ENCODE measurements around the gene SMYD1. TPM values are rescaled to one million over a fixed set of nuclear protein-coding genes. Genes with fewer than 3 reads are reported as not detected.
"Not testable (repeated sequence)": the region's sequence is repeated elsewhere in the genome, so short reads cannot be mapped to it uniquely, and the experiment has no call there.

SMYD1 gene
- polyA plus RNA-seq, 1 donor from 2014 or later: not detected

- H3K27ac ChIP-seq (ENCODE audit: low read length): no peak overlapping the region
- H3K9ac ChIP-seq (ENCODE audit: low read length): no peak overlapping the region
- TF ChIP-seq MXI1 (conservative IDR thresholded peaks at IDR 0.05; ENCODE audit: poor library complexity, severe bottlenecking): no peak
- TF ChIP-seq TAF1 (IDR thresholded peaks at IDR 0.05; ENCODE audit: low read depth): no peak
- no peak for TF ChIP-seq EZH2 (IDR thresholded peaks at IDR 0.05; ENCODE audit: borderline replicate concordance, insufficient read depth, low read length, poor library complexity, severe bottlenecking)
- no peak for TF ChIP-seq RAD21 (conservative IDR thresholded peaks at IDR 0.05)
- no peak for TF ChIP-seq CTCF (IDR thresholded peaks at IDR 0.05; ENCODE audit: poor library complexity, severe bottlenecking)
- no peak for TF ChIP-seq EP300 (conservative IDR thresholded peaks at IDR 0.05; ENCODE audit: poor library complexity, severe bottlenecking)
- no peak for TF ChIP-seq REST (IDR thresholded peaks at IDR 0.05; ENCODE audit: borderline replicate concordance)
- no peak for TF ChIP-seq SMC3 (conservative IDR thresholded peaks at IDR 0.05; ENCODE audit: poor library complexity)
- no peak for TF ChIP-seq POLR2AphosphoS5 (IDR thresholded peaks at IDR 0.05)
Observed at GRCh38 chr2:88038263-88039105, 29.1 kb upstream of the SMYD1 start.

GRCh38 chr2:88042476-88042875 is 25.1 kb upstream of the SMYD1 start:
- Histone ChIP-seq H3K9me2 (ENCODE audit: insufficient read depth, low read length) (no peaks in the 10 kb centered on the region), H3K9ac (ENCODE audit: low read length) (no peak overlapping the region), H3K27me3 (ENCODE audit: insufficient read depth, low read depth, low read length) (no peaks in the 10 kb centered on the region), H3K9me3 (ENCODE audit: low read length) (no peaks in the 10 kb centered on the region), H3K36me3 (ENCODE audit: insufficient read depth, low read length) (no peaks in the 10 kb centered on the region), H3K79me2 (replicated peaks; ENCODE audit: insufficient read depth, low read length) (no peaks in the 10 kb centered on the region), H3F3A (ENCODE audit: insufficient read depth, low read length, poor library complexity, severe bottlenecking) (no peaks in the 10 kb centered on the region), H3K4me3 (ENCODE audit: low read length) (no peak overlapping the region), H4K20me1 (ENCODE audit: insufficient read depth) (no peaks in the 10 kb centered on the region), H3K4me2 (ENCODE audit: low read length) (no peak overlapping the region), H3K27ac (ENCODE audit: low read length) (no peak overlapping the region), H2AFZ (ENCODE audit: low read depth, low read length) (no peak overlapping the region)
- TF ChIP-seq EZH2 (IDR thresholded peaks at IDR 0.05; ENCODE audit: borderline replicate concordance, insufficient read depth, low read length, poor library complexity, severe bottlenecking): no peak
- TF ChIP-seq MXI1 (conservative IDR thresholded peaks at IDR 0.05; ENCODE audit: poor library complexity, severe bottlenecking): no peak
- no peak for TF ChIP-seq CTCF (IDR thresholded peaks at IDR 0.05; ENCODE audit: poor library complexity, severe bottlenecking)
- TF ChIP-seq SMC3 (conservative IDR thresholded peaks at IDR 0.05; ENCODE audit: poor library complexity): no peak
- TF ChIP-seq REST (IDR thresholded peaks at IDR 0.05; ENCODE audit: borderline replicate concordance): no peak
- no peak for TF ChIP-seq POLR2AphosphoS5 (IDR thresholded peaks at IDR 0.05)
- TF ChIP-seq TAF1 (IDR thresholded peaks at IDR 0.05; ENCODE audit: low read depth): no peak
- no peak for TF ChIP-seq RAD21 (conservative IDR thresholded peaks at IDR 0.05)
- no peak for TF ChIP-seq EP300 (conservative IDR thresholded peaks at IDR 0.05; ENCODE audit: poor library complexity, severe bottlenecking)

More at GRCh38 chr2:88038263-88039105, 29.1 kb upstream of the SMYD1 start:
- H3K27me3 ChIP-seq (ENCODE audit: insufficient read depth, low read depth, low read length): no peaks in the 10 kb centered on the region
- no peak overlapping the region for H3K4me3 ChIP-seq (ENCODE audit: low read length)
- H3F3A ChIP-seq (ENCODE audit: insufficient read depth, low read length, poor library complexity, severe bottlenecking): no peaks in the 10 kb centered on the region
- no peaks in the 10 kb centered on the region for H3K9me2 ChIP-seq (ENCODE audit: insufficient read depth, low read length)
- H3K36me3 ChIP-seq (ENCODE audit: insufficient read depth, low read length): peaks cover 4% of the 10 kb centered on the region
- H3K79me2 ChIP-seq (replicated peaks; ENCODE audit: insufficient read depth, low read length): no peaks in the 10 kb centered on the region
- H4K20me1 ChIP-seq (ENCODE audit: insufficient read depth): no peaks in the 10 kb centered on the region
- no peaks in the 10 kb centered on the region for H3K9me3 ChIP-seq (ENCODE audit: low read length)
- no peak overlapping the region for H2AFZ ChIP-seq (ENCODE audit: low read depth, low read length)
- no peak overlapping the region for H3K4me2 ChIP-seq (ENCODE audit: low read length)

GRCh38 chr2:88045561-88045960 is 22.1 kb upstream of the SMYD1 start:
- not testable (repeated sequence) for H3K9me3 ChIP-seq (ENCODE audit: low read length); H4K20me1 ChIP-seq (ENCODE audit: insufficient read depth); H3K4me3 ChIP-seq (ENCODE audit: low read length); H3K9ac ChIP-seq (ENCODE audit: low read length); H3K4me2 ChIP-seq (ENCODE audit: low read length); H2AFZ ChIP-seq (ENCODE audit: low read depth, low read length); H3K9me2 ChIP-seq (ENCODE audit: insufficient read depth, low read length); H3K36me3 ChIP-seq (ENCODE audit: insufficient read depth, low read length); H3K79me2 ChIP-seq (replicated peaks; ENCODE audit: insufficient read depth, low read length); H3K27ac ChIP-seq (ENCODE audit: low read length); H3F3A ChIP-seq (ENCODE audit: insufficient read depth, low read length, poor library complexity, severe bottlenecking); H3K27me3 ChIP-seq (ENCODE audit: insufficient read depth, low read depth, low read length)

Data from neural cell (in vitro differentiated cells).